IMR-90 (cell line): Measurements from ENCODE around the gene MYL12B.

Experiments
- BHLHE40 ChIP-seq: fragments of 150-350 bp; IDR thresholded peaks from 2 replicates; pipeline ENCODE4 v1.6.1; 2016; ENCODE audit warnings: mild to moderate bottlenecking, low read depth, low read length
- ELK1 ChIP-seq: fragments of 150-350 bp; IDR thresholded peaks from 2 replicates; pipeline ENCODE4 v1.6.1; 2016; ENCODE audit warnings: low read depth, mild to moderate bottlenecking, low read length, moderate library complexity, borderline replicate concordance
- POLR2A ChIP-seq: IDR thresholded peaks from 2 replicates; pipeline ENCODE4 v1.6.1; 2012; ENCODE audit warnings: mild to moderate bottlenecking, low read depth, low read length
- TF ChIP-seq, protein P1 (sequence below): conservative IDR thresholded peaks from 2 replicates; pipeline ENCODE4 v1.5.1; 2012; ENCODE audit warnings: mild to moderate bottlenecking, low read depth, low read length, improper control_type of control experiment

GRCh38 chr18:3251249-3251962 is 10.5 kb upstream of the MYL12B start:
- TF ChIP-seq, protein P1, sequence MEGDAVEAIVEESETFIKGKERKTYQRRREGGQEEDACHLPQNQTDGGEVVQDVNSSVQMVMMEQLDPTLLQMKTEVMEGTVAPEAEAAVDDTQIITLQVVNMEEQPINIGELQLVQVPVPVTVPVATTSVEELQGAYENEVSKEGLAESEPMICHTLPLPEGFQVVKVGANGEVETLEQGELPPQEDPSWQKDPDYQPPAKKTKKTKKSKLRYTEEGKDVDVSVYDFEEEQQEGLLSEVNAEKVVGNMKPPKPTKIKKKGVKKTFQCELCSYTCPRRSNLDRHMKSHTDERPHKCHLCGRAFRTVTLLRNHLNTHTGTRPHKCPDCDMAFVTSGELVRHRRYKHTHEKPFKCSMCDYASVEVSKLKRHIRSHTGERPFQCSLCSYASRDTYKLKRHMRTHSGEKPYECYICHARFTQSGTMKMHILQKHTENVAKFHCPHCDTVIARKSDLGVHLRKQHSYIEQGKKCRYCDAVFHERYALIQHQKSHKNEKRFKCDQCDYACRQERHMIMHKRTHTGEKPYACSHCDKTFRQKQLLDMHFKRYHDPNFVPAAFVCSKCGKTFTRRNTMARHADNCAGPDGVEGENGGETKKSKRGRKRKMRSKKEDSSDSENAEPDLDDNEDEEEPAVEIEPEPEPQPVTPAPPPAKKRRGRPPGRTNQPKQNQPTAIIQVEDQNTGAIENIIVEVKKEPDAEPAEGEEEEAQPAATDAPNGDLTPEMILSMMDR, result no peak
- TF ChIP-seq POLR2A (no peak; the same call in 1 of the 2 replicates), ELK1 (no peak), BHLHE40 (no peak)
